GM21367 (cell line): ENCODE measurements around the gene UBXN1.
"Not testable (repeated sequence)": the region's sequence is repeated elsewhere in the genome, so short reads cannot be mapped to it uniquely, and the experiment has no call there.

Source experiments
- ATAC-seq: cut with Tn5 transposase; IDR thresholded peaks from one replicate; pipeline ENCODE4 v1.9.1; 2021; ENCODE audit not compliant: unreplicated experiment

UBXN1 gene

GRCh38 chr11:62673196-62673525, 5.7 kb downstream of the UBXN1 start:
- no peak for ATAC-seq

- peak; percentile 39 for ATAC-seq
Observed at GRCh38 chr11:62671608-62672389, 7.1 kb downstream of the UBXN1 start, which contains the start of the genes LBHD1 and UQCC3. Gene LBHD1, minus strand, starts transcription at chr11:62672267. Its CDS starts 2,236 bp downstream, at chr11:62670031. Gene UQCC3, plus strand, starts transcription at chr11:62671673. Its CDS starts 73 bp downstream, at chr11:62671746.

- no peak for ATAC-seq
Observed at GRCh38 chr11:62671236-62671607, 7.7 kb downstream of the UBXN1 start.

- no peak for ATAC-seq
Observed at GRCh38 chr11:62669420-62670161, 9.3 kb downstream of the UBXN1 start.

GRCh38 chr11:62667460-62667859, 11.4 kb downstream of the UBXN1 start:
- no peak for ATAC-seq

GRCh38 chr11:62666259-62666926, 12.5 kb downstream of the UBXN1 start:
- ATAC-seq: no peak

GRCh38 chr11:62665599-62666258, 13.1 kb downstream of the UBXN1 start:
- peak; percentile 16 for ATAC-seq

GRCh38 chr11:62665075-62665598, 13.7 kb downstream of the UBXN1 start, which contains the start of the genes C11orf98 and CSKMT:
Gene C11orf98, minus strand, starts transcription at chr11:62665210. Its CDS starts 41 bp downstream, at chr11:62665169.
Gene CSKMT, plus strand, starts transcription at chr11:62665312. Its CDS starts 568 bp downstream, at chr11:62665880.
- peak; percentile 67 for ATAC-seq

- no peak for ATAC-seq
Observed at GRCh38 chr11:62664405-62665074, 14.3 kb downstream of the UBXN1 start.

GRCh38 chr11:62656796-62657429, 22.0 kb downstream of the UBXN1 start:
- no peak for ATAC-seq

- no peak for ATAC-seq
Observed at GRCh38 chr11:62654297-62654696, 24.6 kb downstream of the UBXN1 start.

GRCh38 chr11:62652161-62653006, 26.5 kb downstream of the UBXN1 start:
- ATAC-seq: peak; percentile 11

- not testable (repeated sequence) for ATAC-seq
Observed at GRCh38 chr11:62650283-62650682, 28.6 kb downstream of the UBXN1 start.

- ATAC-seq: no peak
Observed at GRCh38 chr11:62649486-62649885, 29.4 kb downstream of the UBXN1 start.

- ATAC-seq: no peak
Observed at GRCh38 chr11:62648967-62649364, 29.9 kb downstream of the UBXN1 start.

- no peak for ATAC-seq
Observed at GRCh38 chr11:62648185-62648966, 30.5 kb downstream of the UBXN1 start.

- no peak for ATAC-seq
Observed at GRCh38 chr11:62647609-62648005, 31.3 kb downstream of the UBXN1 start.
